A673 (cell line): ENCODE results near the gene DNAH7. TPM values are rescaled to one million over a fixed set of nuclear protein-coding genes. Genes with fewer than 3 reads are reported as not detected.

Experiments used
- BruUV-seq: library from RNA; stranded (reverse); fragments of 400-500 nt; replicated peaks from 2 replicates; lab custom pipeline; 2021; lab: Mats Ljungman, UMichigan
- CTCF ChIA-PET: fragments of 300-600 bp; sonication (Branson Sonifier 250); formaldehyde crosslinking; loops from one replicate; lab custom pipeline; 2022; ENCODE audit warnings: antibody characterized with exemption; lab: Charles Lee
- POLR2A ChIA-PET: fragments of 300-600 bp; sonication (Branson Sonifier 250); formaldehyde crosslinking; loops from one replicate; lab custom pipeline; 2022; ENCODE audit warnings: antibody characterized with exemption; ENCODE audit not compliant: low non-redundant PET; lab: Charles Lee
- DNase-seq: peaks from one replicate; pipeline ENCODE4 v3.0.0-alpha.2; 2015; ENCODE audit warnings: low spot score
- H3K27ac ChIP-seq: fragments of 200-600 bp; sonication (generic); 2 replicates; pipeline ENCODE4 v1.5.1; 2016; ENCODE audit warnings: mixed run types, low read depth, mild to moderate bottlenecking, mixed read lengths, antibody characterized with exemption, low read length; ENCODE audit not compliant: poor library complexity, severe bottlenecking
- H3K27me3 ChIP-seq: fragments of 200-600 bp; sonication (generic); replicated peaks from 2 replicates; pipeline ENCODE4 v1.6.1; 2017; ENCODE audit warnings: mixed run types, low read depth, mild to moderate bottlenecking, mixed read lengths, antibody characterized with exemption, low read length; ENCODE audit not compliant: insufficient read depth, poor library complexity
- H3K36me3 ChIP-seq: fragments of 200-600 bp; sonication (generic); 2 replicates; pipeline ENCODE4 v1.6.1; 2016; ENCODE audit warnings: mixed run types, mild to moderate bottlenecking, mixed read lengths, antibody characterized with exemption, low read length; ENCODE audit not compliant: insufficient read depth, poor library complexity, severe bottlenecking
- H3K4me1 ChIP-seq: fragments of 200-600 bp; sonication (generic); 2 replicates; pipeline ENCODE4 v1.6.1; 2017; ENCODE audit warnings: mixed run types, mild to moderate bottlenecking, mixed read lengths, antibody characterized with exemption, low read length; ENCODE audit not compliant: insufficient read depth, poor library complexity, severe bottlenecking
- H3K4me3 ChIP-seq: fragments of 200-600 bp; sonication (generic); 2 replicates; pipeline ENCODE4 v1.5.1; 2016; ENCODE audit warnings: low read depth, mixed run types, mild to moderate bottlenecking, mixed read lengths, low read length; ENCODE audit not compliant: poor library complexity, severe bottlenecking
- H3K9me3 ChIP-seq: fragments of 200-600 bp; sonication (generic); 2 replicates; pipeline ENCODE4 v1.6.1; 2016; ENCODE audit warnings: mixed run types, low read depth, mild to moderate bottlenecking, mixed read lengths, antibody characterized with exemption, low read length; ENCODE audit not compliant: poor library complexity, severe bottlenecking
- CTCF ChIP-seq: fragments of 300-800, 200-600 bp; sonication (generic); conservative IDR thresholded peaks from 2 replicates; pipeline ENCODE4 v1.5.1; 2017; ENCODE audit warnings: low read depth, mild to moderate bottlenecking, antibody characterized with exemption, low read length, moderate library complexity, mixed read lengths
- EZH2 ChIP-seq: fragments of 200-600 bp; sonication (generic); IDR thresholded peaks from 2 replicates; pipeline ENCODE4 v1.6.1; 2017; ENCODE audit warnings: borderline replicate concordance, low read depth, mild to moderate bottlenecking, mixed read lengths, antibody characterized with exemption, low read length; ENCODE audit not compliant: poor library complexity, severe bottlenecking
- intact Hi-C: fragments of 100-400 bp; cut with micrococcal nuclease; formaldehyde crosslinking; loops from one replicate; pipeline ENCODE4 v1.10.0; 2022; ENCODE audit not compliant: unreplicated experiment
- total RNA-seq: library from RNA; stranded (reverse); gene quantifications from 2 replicates; pipeline ENCODE4 v1.2.3, GENCODE V29; 2021

DNAH7 gene
- total RNA-seq, 1 experiment from 2014 or later: 0.95 TPM

- ChIA-PET POLR2A (no interaction called here), CTCF (no interaction called here)
- Histone ChIP-seq H3K4me1 (no peaks in the 10 kb centered on the region), H3K4me3 (no peak overlapping the region), H3K9me3 (no peaks in the 10 kb centered on the region), H3K27me3 (no peaks in the 10 kb centered on the region), H3K27ac (no peak overlapping the region), H3K36me3 (no peaks in the 10 kb centered on the region)
- TF ChIP-seq CTCF (no peak), EZH2 (no peak)
- no peak for DNase-seq
- intact Hi-C loops: no loop called here
- no TSS peak for BruUV-seq
Measured at GRCh38 chr2:195779491-195779890, 289.1 kb downstream of the DNAH7 start.

DNA sequence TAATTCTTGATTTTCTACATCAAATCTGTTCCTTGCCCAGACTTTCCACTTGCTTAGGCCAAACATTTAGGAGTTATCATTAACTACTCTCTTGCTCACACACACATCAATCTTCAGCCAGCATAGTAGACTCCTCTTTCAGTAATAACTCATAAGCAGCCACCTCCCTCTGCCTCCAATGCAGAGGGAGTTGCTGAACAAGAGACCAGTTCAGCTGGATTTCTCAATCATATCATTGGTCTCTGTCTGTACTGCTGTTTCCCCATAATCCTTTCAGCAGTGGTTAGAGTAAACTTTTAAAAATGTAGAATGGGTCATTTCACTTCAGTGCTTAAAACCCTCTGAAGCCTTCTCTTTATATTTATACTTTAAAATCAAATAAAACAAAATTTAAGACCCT lies 298.7 kb downstream of the DNAH7 start:
- Histone ChIP-seq H3K27me3 (no peaks in the 10 kb centered on the region), H3K4me3 (no peak overlapping the region), H3K27ac (no peak overlapping the region), H3K36me3 (no peaks in the 10 kb centered on the region), H3K4me1 (no peaks in the 10 kb centered on the region), H3K9me3 (peaks cover under 1% of the 10 kb centered on the region)
- intact Hi-C loops: no loop called here
- no TSS peak for BruUV-seq
- CTCF ChIA-PET: no interaction called here
- no peak for TF ChIP-seq CTCF
- TF ChIP-seq EZH2: no peak
- POLR2A ChIA-PET: no interaction called here
- no peak for DNase-seq

DNA sequence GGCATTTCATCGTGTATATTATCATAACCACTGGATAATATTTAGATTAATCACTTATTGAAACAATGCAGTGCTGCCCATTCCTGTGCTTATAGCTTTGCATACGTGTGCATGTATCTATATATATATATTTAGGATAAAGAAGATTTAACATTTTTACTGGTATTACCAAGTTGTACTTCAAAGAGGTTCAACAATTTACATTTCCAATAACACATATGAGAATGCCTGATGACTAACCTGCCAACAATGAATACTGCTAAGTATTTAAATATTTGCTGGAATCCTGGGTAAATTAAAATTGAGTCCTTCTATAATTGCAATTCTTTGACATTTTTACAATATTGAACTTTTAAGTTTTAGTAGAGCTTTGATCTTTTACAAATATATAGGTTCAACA lies 300.2 kb downstream of the DNAH7 start:
- CTCF ChIA-PET: no interaction called here
- intact Hi-C loops: no loop called here
- Histone ChIP-seq H3K27ac (no peak overlapping the region), H3K27me3 (no peaks in the 10 kb centered on the region), H3K36me3 (no peaks in the 10 kb centered on the region), H3K4me3 (no peak overlapping the region), H3K4me1 (no peaks in the 10 kb centered on the region), H3K9me3 (peaks cover 4% of the 10 kb centered on the region)
- BruUV-seq: no TSS peak
- TF ChIP-seq EZH2 (no peak), CTCF (no peak)
- POLR2A ChIA-PET: interaction anchor here (0.7 kb wide), 1 partner anchor 158 kb away, joined by 4 read pairs; no protein-coding TSS in a partner anchor
- no peak for DNase-seq
